ENCODE results near the gene ROR2. TPM values are rescaled to one million over a fixed set of nuclear protein-coding genes. Genes with fewer than 3 reads are reported as not detected.

Gene ROR2
- total RNA-seq, 1 experiment from 2014 or later, result not detected

DNA sequence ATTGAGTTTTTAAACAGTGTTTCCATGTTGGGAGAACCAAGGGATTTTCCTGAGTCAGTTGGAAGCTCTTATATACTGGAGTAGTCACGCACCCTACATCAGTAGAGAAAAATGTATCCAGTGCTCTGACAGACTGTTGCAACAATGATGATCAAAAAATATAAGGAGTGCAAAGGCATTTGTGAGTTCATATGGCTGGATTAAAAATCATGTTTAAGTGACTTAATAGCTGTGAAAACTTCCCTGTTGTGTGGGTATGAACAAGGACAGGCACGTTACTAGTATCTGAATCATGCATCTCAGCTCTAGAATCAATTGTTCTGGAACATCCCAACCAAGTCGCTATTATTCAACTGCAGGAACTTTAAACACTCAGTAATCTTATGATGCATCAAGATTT, 229.7 kb downstream of the ROR2 start:
- Mint-ChIP-seq H3K9me3 (ENCODE audit: low read depth, unreplicated experiment) (no peaks in the 10 kb centered on the region), H3K27ac (ENCODE audit: unreplicated experiment) (no peak overlapping the region), H3K27me3 (ENCODE audit: unreplicated experiment) (peaks cover 34% of the 10 kb centered on the region), H3K4me3 (ENCODE audit: low read depth, unreplicated experiment) (no peak overlapping the region), H3K4me1 (ENCODE audit: low read depth, unreplicated experiment) (no peaks in the 10 kb centered on the region), H3K36me3 (ENCODE audit: insufficient read depth, unreplicated experiment) (no peaks in the 10 kb centered on the region)
- no peak for DNase-seq
- CTCF ChIA-PET, result no interaction called here
- TF ChIP-seq, protein P1, sequence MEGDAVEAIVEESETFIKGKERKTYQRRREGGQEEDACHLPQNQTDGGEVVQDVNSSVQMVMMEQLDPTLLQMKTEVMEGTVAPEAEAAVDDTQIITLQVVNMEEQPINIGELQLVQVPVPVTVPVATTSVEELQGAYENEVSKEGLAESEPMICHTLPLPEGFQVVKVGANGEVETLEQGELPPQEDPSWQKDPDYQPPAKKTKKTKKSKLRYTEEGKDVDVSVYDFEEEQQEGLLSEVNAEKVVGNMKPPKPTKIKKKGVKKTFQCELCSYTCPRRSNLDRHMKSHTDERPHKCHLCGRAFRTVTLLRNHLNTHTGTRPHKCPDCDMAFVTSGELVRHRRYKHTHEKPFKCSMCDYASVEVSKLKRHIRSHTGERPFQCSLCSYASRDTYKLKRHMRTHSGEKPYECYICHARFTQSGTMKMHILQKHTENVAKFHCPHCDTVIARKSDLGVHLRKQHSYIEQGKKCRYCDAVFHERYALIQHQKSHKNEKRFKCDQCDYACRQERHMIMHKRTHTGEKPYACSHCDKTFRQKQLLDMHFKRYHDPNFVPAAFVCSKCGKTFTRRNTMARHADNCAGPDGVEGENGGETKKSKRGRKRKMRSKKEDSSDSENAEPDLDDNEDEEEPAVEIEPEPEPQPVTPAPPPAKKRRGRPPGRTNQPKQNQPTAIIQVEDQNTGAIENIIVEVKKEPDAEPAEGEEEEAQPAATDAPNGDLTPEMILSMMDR (IDR thresholded peaks at IDR 0.05; ENCODE audit: unreplicated experiment), result no peak
- no TSS peak for BruUV-seq (replicated peaks)
- intact Hi-C loops (cut with micrococcal nuclease; ENCODE audit: unreplicated experiment), result no loop called here

DNA sequence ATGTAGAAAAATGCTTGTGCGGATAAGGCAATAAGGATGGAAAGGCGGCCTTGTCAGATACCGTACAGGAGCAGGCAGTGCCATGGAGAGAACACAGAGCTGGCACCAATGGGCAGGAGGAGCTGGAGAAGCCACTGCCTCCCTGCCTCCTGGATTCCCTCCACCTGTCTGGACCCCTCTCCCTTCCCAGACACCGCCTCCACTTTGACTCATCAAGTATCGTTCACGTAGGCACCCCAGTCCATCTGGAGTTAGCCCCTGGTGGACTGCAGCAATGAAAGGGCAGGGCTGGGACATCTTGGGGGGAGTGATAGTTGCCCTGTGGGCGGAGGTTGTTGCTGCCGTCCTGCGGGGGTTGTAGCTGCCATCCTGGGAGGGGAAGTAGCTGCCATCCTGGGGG, 232.0 kb downstream of the ROR2 start:
- no peak for DNase-seq
- Mint-ChIP-seq H3K36me3 (ENCODE audit: insufficient read depth, unreplicated experiment) (no peaks in the 10 kb centered on the region), H3K9me3 (ENCODE audit: low read depth, unreplicated experiment) (no peaks in the 10 kb centered on the region), H3K27ac (ENCODE audit: unreplicated experiment) (no peak overlapping the region), H3K4me3 (ENCODE audit: low read depth, unreplicated experiment) (no peak overlapping the region), H3K4me1 (ENCODE audit: low read depth, unreplicated experiment) (no peaks in the 10 kb centered on the region), H3K27me3 (ENCODE audit: unreplicated experiment) (peaks cover 34% of the 10 kb centered on the region)
- BruUV-seq (replicated peaks), result no TSS peak
- TF ChIP-seq, protein P1 (IDR thresholded peaks at IDR 0.05; ENCODE audit: unreplicated experiment), result no peak
- CTCF ChIA-PET, result interaction anchor here (0.9 to 1.3 kb wide), 2 partner anchors 9 to 132 kb away, joined by 4 to 7 read pairs; no protein-coding TSS in a partner anchor
- intact Hi-C loops (cut with micrococcal nuclease; ENCODE audit: unreplicated experiment), result no loop called here

DNA sequence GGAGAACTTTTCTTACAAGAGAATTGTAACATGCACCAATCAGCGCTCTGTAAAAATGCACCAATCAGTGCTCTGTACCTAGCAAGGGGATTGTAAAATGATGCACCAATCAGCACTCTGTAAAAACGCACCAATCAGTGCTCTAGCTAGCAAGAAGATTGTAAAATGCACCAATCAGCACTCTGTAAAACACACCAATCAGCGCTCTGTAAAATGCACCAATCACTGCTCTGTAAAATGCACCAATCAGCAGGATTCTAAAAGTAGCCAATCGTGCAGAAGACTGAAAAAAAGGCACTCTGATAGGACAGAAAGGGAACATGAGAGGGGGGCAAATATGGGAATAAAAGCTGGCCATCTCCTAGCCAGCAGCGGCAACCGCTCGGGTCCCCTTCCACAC, 233.2 kb downstream of the ROR2 start:
- H3K9me3 Mint-ChIP-seq (ENCODE audit: low read depth, unreplicated experiment), result no peaks in the 10 kb centered on the region
- no peak overlapping the region for H3K27ac Mint-ChIP-seq (ENCODE audit: unreplicated experiment)
- CTCF ChIA-PET, result no interaction called here
- no TSS peak for BruUV-seq (replicated peaks)
- H3K27me3 Mint-ChIP-seq (ENCODE audit: unreplicated experiment), result peaks cover 34% of the 10 kb centered on the region
- no peaks in the 10 kb centered on the region for H3K36me3 Mint-ChIP-seq (ENCODE audit: insufficient read depth, unreplicated experiment)
- no peak overlapping the region for H3K4me3 Mint-ChIP-seq (ENCODE audit: low read depth, unreplicated experiment)
- TF ChIP-seq, protein P1 (IDR thresholded peaks at IDR 0.05; ENCODE audit: unreplicated experiment), result no peak
- H3K4me1 Mint-ChIP-seq (ENCODE audit: low read depth, unreplicated experiment), result no peaks in the 10 kb centered on the region
- intact Hi-C loops (cut with micrococcal nuclease; ENCODE audit: unreplicated experiment), result no loop called here
- no peak for DNase-seq

DNA sequence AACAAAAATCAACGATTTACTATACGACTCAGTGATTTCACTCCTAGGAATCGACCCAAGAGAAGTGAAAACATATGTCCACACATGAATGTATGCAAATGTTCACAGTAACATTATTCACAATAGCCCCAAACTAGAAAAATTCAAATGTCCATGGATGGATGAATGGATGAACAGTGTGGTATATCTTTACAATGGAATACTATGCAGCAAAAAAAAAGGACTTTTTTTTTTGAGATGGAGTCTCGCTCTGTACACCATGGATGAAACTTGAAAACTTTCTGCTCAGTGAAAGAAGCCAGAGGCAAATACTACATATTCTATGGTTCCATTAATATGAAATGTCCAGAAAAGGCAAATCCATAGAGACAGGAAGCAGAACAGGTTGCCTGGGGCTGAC, 233.8 kb downstream of the ROR2 start:
- H3K27me3 Mint-ChIP-seq (ENCODE audit: unreplicated experiment), result peaks cover 34% of the 10 kb centered on the region
- H3K27ac Mint-ChIP-seq (ENCODE audit: unreplicated experiment), result no peak overlapping the region
- no peaks in the 10 kb centered on the region for H3K4me1 Mint-ChIP-seq (ENCODE audit: low read depth, unreplicated experiment)
- H3K36me3 Mint-ChIP-seq (ENCODE audit: insufficient read depth, unreplicated experiment), result no peaks in the 10 kb centered on the region
- no TSS peak for BruUV-seq (replicated peaks)
- intact Hi-C loops (cut with micrococcal nuclease; ENCODE audit: unreplicated experiment), result no loop called here
- H3K4me3 Mint-ChIP-seq (ENCODE audit: low read depth, unreplicated experiment), result no peak overlapping the region
- no peak for DNase-seq
- no peaks in the 10 kb centered on the region for H3K9me3 Mint-ChIP-seq (ENCODE audit: low read depth, unreplicated experiment)
- CTCF ChIA-PET, result interaction anchor here (0.5 kb wide), 1 partner anchor 237 kb away, joined by 5 read pairs; no protein-coding TSS in a partner anchor
- TF ChIP-seq, protein P1 (IDR thresholded peaks at IDR 0.05; ENCODE audit: unreplicated experiment), result no peak
